HG03135 (cell line): ENCODE data around the gene RAPGEFL1.
A peak's percentile ranks its signal among the peaks of the same experiment; 100 is the strongest.
"Not testable (repeated sequence)": the region's sequence is repeated elsewhere in the genome, so short reads cannot be mapped to it uniquely, and the experiment has no call there.

Experiments
- ATAC-seq: cut with Tn5 transposase; IDR thresholded peaks from one replicate; pipeline ENCODE4 v1.9.1; 2021; ENCODE audit warnings: mild to moderate bottlenecking, moderate library complexity; ENCODE audit not compliant: unreplicated experiment

Gene RAPGEFL1

GRCh38 chr17:40177275-40177874 is at the start of gene RAPGEFL1:
Gene RAPGEFL1 (plus strand): TSS chr17:40177470. CDS start chr17:40177862, 392 bp downstream.
- ATAC-seq = peak; percentile 55

GRCh38 chr17:40129498-40129897 is 47.8 kb upstream of the RAPGEFL1 start:
- ATAC-seq = no peak

GRCh38 chr17:40130352-40131042 is 46.8 kb upstream of the RAPGEFL1 start:
- ATAC-seq = no peak

- no peak for ATAC-seq
Observed at GRCh38 chr17:40134184-40134583, 43.1 kb upstream of the RAPGEFL1 start.

GRCh38 chr17:40135817-40136216 is 41.5 kb upstream of the RAPGEFL1 start:
- ATAC-seq = no peak

GRCh38 chr17:40139566-40140058 is 37.7 kb upstream of the RAPGEFL1 start:
- ATAC-seq = peak; percentile 23

- ATAC-seq = not testable (repeated sequence)
Observed at GRCh38 chr17:40143166-40143565, 34.1 kb upstream of the RAPGEFL1 start.

- ATAC-seq = no peak
Observed at GRCh38 chr17:40145476-40145875, 31.8 kb upstream of the RAPGEFL1 start.

GRCh38 chr17:40148527-40148926 is 28.7 kb upstream of the RAPGEFL1 start:
- ATAC-seq = no peak

GRCh38 chr17:40150276-40150675 is 27.0 kb upstream of the RAPGEFL1 start:
- no peak for ATAC-seq

- no peak for ATAC-seq
Observed at GRCh38 chr17:40151414-40151963, 25.8 kb upstream of the RAPGEFL1 start.

- no peak for ATAC-seq
Observed at GRCh38 chr17:40153603-40154236, 23.6 kb upstream of the RAPGEFL1 start.

GRCh38 chr17:40157973-40158372 is 19.3 kb upstream of the RAPGEFL1 start:
- ATAC-seq = no peak

GRCh38 chr17:40158438-40159013 is 18.7 kb upstream of the RAPGEFL1 start:
- no peak for ATAC-seq

GRCh38 chr17:40159456-40159855 is 17.8 kb upstream of the RAPGEFL1 start:
- no peak for ATAC-seq

- ATAC-seq = no peak
Observed at GRCh38 chr17:40167685-40168261, 9.5 kb upstream of the RAPGEFL1 start.

- no peak for ATAC-seq
Observed at GRCh38 chr17:40168262-40168832, 8.9 kb upstream of the RAPGEFL1 start.

GRCh38 chr17:40170325-40170724 is 6.9 kb upstream of the RAPGEFL1 start:
- no peak for ATAC-seq

GRCh38 chr17:40171750-40172149 is 5.5 kb upstream of the RAPGEFL1 start:
- no peak for ATAC-seq

GRCh38 chr17:40173091-40173777 is 4.0 kb upstream of the RAPGEFL1 start:
- ATAC-seq = no peak
